Mesenchymal stem cell (in vitro differentiated cells and primary cell): ENCODE data around the gene CXXC5.

Experiments
- DNase-seq: peaks from one replicate; pipeline ENCODE4 v3.0.0-alpha.2; 2013
- H2AFZ ChIP-seq: one replicate; pipeline ENCODE4 v1.6.1; 2013; ENCODE audit warnings: low read depth, mild to moderate bottlenecking, control low read depth, inconsistent platforms, low read length, moderate library complexity
- H2AK5ac ChIP-seq: 2 replicates; pipeline ENCODE4 v1.6.1; 2013; ENCODE audit warnings: low read length, moderate library complexity, mild to moderate bottlenecking, inconsistent platforms; ENCODE audit not compliant: severe bottlenecking
- H2BK120ac ChIP-seq: one replicate; pipeline ENCODE4 v1.6.1; 2013; ENCODE audit warnings: low read depth, mild to moderate bottlenecking, inconsistent platforms, low read length, moderate library complexity
- H2BK12ac ChIP-seq, 2 experiments: one replicate each; pipeline ENCODE4 v1.6.1; 2013; ENCODE audit warnings: inconsistent platforms in 2 of 2, low read length in 2 of 2, mild to moderate bottlenecking in 2 of 2, moderate library complexity in 2 of 2, control low read depth in 1 of 2
- H2BK15ac ChIP-seq: one replicate; pipeline ENCODE4 v1.6.1; 2013; ENCODE audit warnings: mild to moderate bottlenecking, low read depth, inconsistent platforms; ENCODE audit not compliant: poor library complexity, severe bottlenecking
- H2BK5ac ChIP-seq: 2 replicates; pipeline ENCODE4 v1.6.1; 2013; ENCODE audit warnings: low read depth, mild to moderate bottlenecking, low read length, control low read depth, inconsistent platforms; ENCODE audit not compliant: poor library complexity, severe bottlenecking
- H3K14ac ChIP-seq, 2 experiments: one replicate each; pipeline ENCODE4 v1.6.1; 2013; ENCODE audit warnings: inconsistent platforms in 2 of 2, low read length in 2 of 2, control low read depth in 1 of 2, mild to moderate bottlenecking in 1 of 2, moderate library complexity in 1 of 2
- H3K18ac ChIP-seq, 2 experiments: one replicate each; pipeline ENCODE4 v1.6.1; 2013; ENCODE audit warnings: inconsistent platforms in 2 of 2, low read length in 2 of 2, control low read depth in 1 of 2, low read depth in 1 of 2, mild to moderate bottlenecking in 1 of 2
- H3K23ac ChIP-seq, 2 experiments: one replicate each; pipeline ENCODE4 v1.6.1; 2013; ENCODE audit warnings: inconsistent platforms in 2 of 2, low read length in 2 of 2, mild to moderate bottlenecking in 2 of 2, moderate library complexity in 2 of 2, control low read depth in 1 of 2
- H3K27ac ChIP-seq: 2 replicates; pipeline ENCODE4 v1.5.1; 2013; ENCODE audit warnings: mild to moderate bottlenecking, moderate library complexity, low read length, control low read depth, inconsistent platforms; ENCODE audit not compliant: poor library complexity, severe bottlenecking
- H3K27me3 ChIP-seq, 2 experiments: 2 replicates each; pipeline versions ENCODE4 v1.6.1 to v1.7.0; 2013; ENCODE audit warnings: low read length in 2 of 2, mild to moderate bottlenecking in 2 of 2, moderate library complexity in 2 of 2, control low read depth in 1 of 2, inconsistent platforms in 1 of 2; ENCODE audit not compliant: control insufficient read depth in 1 of 2, insufficient read depth in 1 of 2
- H3K36me3 ChIP-seq, 2 experiments: 2 replicates each; pipeline versions ENCODE4 v1.6.1 to v1.7.0; 2013; ENCODE audit warnings: low read length in 2 of 2, control low read depth in 1 of 2, inconsistent platforms in 1 of 2, low read depth in 1 of 2, mild to moderate bottlenecking in 1 of 2; ENCODE audit not compliant: insufficient read depth in 2 of 2, control insufficient read depth in 1 of 2
- H3K4ac ChIP-seq, 2 experiments: one replicate each; pipeline ENCODE4 v1.6.1; 2013; ENCODE audit warnings: inconsistent platforms in 2 of 2, low read length in 2 of 2, mild to moderate bottlenecking in 2 of 2, moderate library complexity in 2 of 2, control low read depth in 1 of 2, low read depth in 1 of 2
- H3K4me1 ChIP-seq: 2 replicates; pipeline ENCODE4 v1.6.1; 2013; ENCODE audit warnings: low read depth, low read length, control low read depth; ENCODE audit not compliant: control insufficient read depth, insufficient read depth
- H3K4me2 ChIP-seq: 2 replicates; pipeline ENCODE4 v1.6.1; 2013; ENCODE audit warnings: low read length, mild to moderate bottlenecking, inconsistent platforms; ENCODE audit not compliant: poor library complexity, severe bottlenecking
- H3K4me3 ChIP-seq, 2 experiments: 2 replicates each; pipeline versions ENCODE4 v1.5.1 to v1.7.0; 2013; ENCODE audit warnings: low read length in 2 of 2, mild to moderate bottlenecking in 2 of 2, control low read depth in 1 of 2, low read depth in 1 of 2; ENCODE audit not compliant: insufficient read depth in 1 of 2
- H3K79me1 ChIP-seq: replicated peaks from 2 replicates; pipeline ENCODE4 v1.6.1; 2013; ENCODE audit warnings: mild to moderate bottlenecking, control low read depth, low read length, inconsistent platforms; ENCODE audit not compliant: poor library complexity, severe bottlenecking
- H3K9ac ChIP-seq: 2 replicates; pipeline ENCODE4 v1.7.0; 2013; ENCODE audit warnings: mild to moderate bottlenecking, low read length, moderate library complexity
- H3K9me3 ChIP-seq: 2 replicates; pipeline ENCODE4 v1.7.0; 2013; ENCODE audit warnings: mild to moderate bottlenecking, low read length; ENCODE audit not compliant: control insufficient read depth
- H4K8ac ChIP-seq: one replicate; pipeline ENCODE4 v1.6.1; 2013; ENCODE audit warnings: inconsistent platforms, mild to moderate bottlenecking, low read length, moderate library complexity
- H4K91ac ChIP-seq: one replicate; pipeline ENCODE4 v1.6.1; 2013; ENCODE audit warnings: mild to moderate bottlenecking, low read length, inconsistent platforms
- WGBS: methylation state at CpG from one replicate; pipeline ENCODE4 v1.1.7; 2013; ENCODE audit warnings: mixed read lengths; 5-methylcytosine and 5-hydroxymethylcytosine counted together

CXXC5 gene

GRCh38 chr5:139657363-139658321, 9.5 kb downstream of the CXXC5 start:
- H3K4me1 ChIP-seq: peaks cover 84% of the 10 kb centered on the region
- peaks cover 0 to 33% of the 10 kb centered on the region in 2 experiments for H3K36me3 ChIP-seq
- H2AK5ac ChIP-seq: peak overlapping the region; percentile 77
- H2AFZ ChIP-seq: no peak overlapping the region
- H2BK5ac ChIP-seq: peak overlapping the region; percentile 92
- peak overlapping the region; percentile 46 for H2BK120ac ChIP-seq
- 83% methylated on average over 11 of the region's 12 CpGs for WGBS
- peak overlapping the region in 1 of 2 experiments; percentile 64 for H3K4me3 ChIP-seq
- H3K18ac ChIP-seq: peak overlapping the region; percentile 56 to 99
- no peak overlapping the region for H3K4me2 ChIP-seq
- H2BK15ac ChIP-seq: peak overlapping the region; percentile 76
- peak overlapping the region; percentile 45 for H4K91ac ChIP-seq
- H3K27me3 ChIP-seq: no peaks in the 10 kb centered on the region
- peak overlapping the region; percentile 85 for H3K9ac ChIP-seq
- H3K27ac ChIP-seq: peak overlapping the region; percentile 95
- peak overlapping the region; percentile 46 to 76 for H2BK12ac ChIP-seq
- no peak overlapping the region for H4K8ac ChIP-seq
- H3K9me3 ChIP-seq: no peaks in the 10 kb centered on the region
- no peak overlapping the region for H3K14ac ChIP-seq
- DNase-seq: peak; percentile 52
- no peaks in the 10 kb centered on the region for H3K79me1 ChIP-seq
- H3K4ac ChIP-seq: peak overlapping the region; percentile 36 to 70
- H3K23ac ChIP-seq: peak overlapping the region in 1 of 2 experiments; percentile 34

- H3K36me3 ChIP-seq: peaks cover 3 to 40% of the 10 kb centered on the region in 2 experiments
- H2BK120ac ChIP-seq: peak overlapping the region; percentile 55
- H3K4ac ChIP-seq: peak overlapping the region in 1 of 2 experiments; percentile 81
- H3K23ac ChIP-seq: no peak overlapping the region
- peak overlapping the region in 1 of 2 experiments; percentile 82 for H3K14ac ChIP-seq
- peak overlapping the region; percentile 85 for H3K9ac ChIP-seq
- peak overlapping the region; percentile 56 to 99 for H3K18ac ChIP-seq
- no peak overlapping the region for H2AFZ ChIP-seq
- H2BK15ac ChIP-seq: no peak overlapping the region
- peak overlapping the region in 1 of 2 experiments; percentile 67 for H3K4me3 ChIP-seq
- H3K9me3 ChIP-seq: no peaks in the 10 kb centered on the region
- H3K27ac ChIP-seq: peak overlapping the region; percentile 95
- peak overlapping the region; percentile 41 for H3K4me2 ChIP-seq
- peak overlapping the region; percentile 51 to 92 for H2BK12ac ChIP-seq
- H3K79me1 ChIP-seq: no peaks in the 10 kb centered on the region
- H2BK5ac ChIP-seq: peak overlapping the region; percentile 92
- peak overlapping the region; percentile 82 for H2AK5ac ChIP-seq
- WGBS: 81% methylated on average over 10 of the region's 14 CpGs
- peak; percentile 65 for DNase-seq
- peak overlapping the region; percentile 78 for H4K8ac ChIP-seq
- peak overlapping the region; percentile 67 for H4K91ac ChIP-seq
- H3K27me3 ChIP-seq: no peaks in the 10 kb centered on the region
- H3K4me1 ChIP-seq: peaks cover 89% of the 10 kb centered on the region
Measured at GRCh38 chr5:139658501-139658927, 10.4 kb downstream of the CXXC5 start.

GRCh38 chr5:139658928-139659667, 10.9 kb downstream of the CXXC5 start:
- Histone ChIP-seq H3K18ac (peak overlapping the region; percentile 99), H2AK5ac (peak overlapping the region; percentile 82), H3K23ac (peak overlapping the region in 1 of 2 experiments; percentile 26), H2BK120ac (peak overlapping the region; percentile 97), H4K8ac (peak overlapping the region; percentile 92), H3K79me1 (no peaks in the 10 kb centered on the region), H3K14ac (peak overlapping the region; percentile 20 to 74), H3K27me3 (no peaks in the 10 kb centered on the region), H3K4me2 (peak overlapping the region; percentile 41), H2BK5ac (peak overlapping the region; percentile 95), H3K4me1 (peaks cover 89% of the 10 kb centered on the region), H3K9ac (peak overlapping the region; percentile 85), H3K4ac (peak overlapping the region; percentile 97 to 98), H2BK15ac (peak overlapping the region; percentile 37), H3K9me3 (no peaks in the 10 kb centered on the region), H4K91ac (peak overlapping the region; percentile 97), H3K27ac (peak overlapping the region; percentile 95), H2BK12ac (peak overlapping the region; percentile 83 to 89), H3K4me3 (peak overlapping the region; percentile 38 to 67), H2AFZ (no peak overlapping the region), H3K36me3 (peaks cover 3 to 45% of the 10 kb centered on the region in 2 experiments)
- peak; percentile 96 for DNase-seq
- WGBS: 8% methylated on average over 15 of the region's 15 CpGs
